GM19395 (cell line): ENCODE results near the gene CXXC5.
"Not testable (repeated sequence)": the region's sequence is repeated elsewhere in the genome, so short reads cannot be mapped to it uniquely, and the experiment has no call there.

ENCODE experiments used
- ATAC-seq: cut with Tn5 transposase; IDR thresholded peaks from one replicate; pipeline ENCODE4 v1.9.1; 2021; ENCODE audit warnings: mild to moderate bottlenecking, moderate library complexity; ENCODE audit not compliant: unreplicated experiment

The CXXC5 gene

DNA sequence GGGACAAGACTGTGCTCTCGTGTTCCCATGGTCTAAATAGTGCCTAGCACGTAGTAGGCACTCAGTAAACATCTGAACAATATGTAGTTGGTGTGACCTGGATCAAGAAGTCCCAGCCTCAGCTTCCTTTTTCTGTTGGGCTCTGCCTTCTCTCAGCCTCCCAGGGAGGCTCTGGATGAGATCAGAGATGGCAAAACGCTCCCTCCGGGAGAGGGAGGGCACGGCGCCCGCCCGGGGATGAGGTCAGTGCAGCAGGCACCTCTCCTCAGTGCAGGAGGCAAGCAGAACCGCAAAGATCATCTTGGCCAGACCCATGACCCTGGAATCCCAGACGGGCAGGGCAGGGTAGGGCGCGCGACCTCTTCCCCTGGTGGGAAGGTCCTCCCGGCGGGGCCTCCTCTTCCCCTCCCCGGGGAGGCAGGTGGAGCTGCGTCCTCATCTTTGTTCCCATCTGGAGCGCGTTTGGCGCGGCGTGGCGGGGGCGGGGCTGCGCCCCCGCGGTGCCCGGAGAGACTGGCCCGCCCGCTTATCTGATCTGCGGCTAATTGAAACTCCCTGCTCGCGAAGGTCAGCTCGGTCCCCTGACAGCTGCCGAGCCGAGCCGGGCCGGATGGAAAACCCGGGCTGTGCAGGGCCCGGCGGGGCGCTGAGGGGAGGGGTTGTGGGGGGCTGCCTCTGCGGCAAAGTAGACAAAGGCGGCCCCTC is 60.9 kb downstream of the CXXC5 start:
- ATAC-seq: no peak

DNA sequence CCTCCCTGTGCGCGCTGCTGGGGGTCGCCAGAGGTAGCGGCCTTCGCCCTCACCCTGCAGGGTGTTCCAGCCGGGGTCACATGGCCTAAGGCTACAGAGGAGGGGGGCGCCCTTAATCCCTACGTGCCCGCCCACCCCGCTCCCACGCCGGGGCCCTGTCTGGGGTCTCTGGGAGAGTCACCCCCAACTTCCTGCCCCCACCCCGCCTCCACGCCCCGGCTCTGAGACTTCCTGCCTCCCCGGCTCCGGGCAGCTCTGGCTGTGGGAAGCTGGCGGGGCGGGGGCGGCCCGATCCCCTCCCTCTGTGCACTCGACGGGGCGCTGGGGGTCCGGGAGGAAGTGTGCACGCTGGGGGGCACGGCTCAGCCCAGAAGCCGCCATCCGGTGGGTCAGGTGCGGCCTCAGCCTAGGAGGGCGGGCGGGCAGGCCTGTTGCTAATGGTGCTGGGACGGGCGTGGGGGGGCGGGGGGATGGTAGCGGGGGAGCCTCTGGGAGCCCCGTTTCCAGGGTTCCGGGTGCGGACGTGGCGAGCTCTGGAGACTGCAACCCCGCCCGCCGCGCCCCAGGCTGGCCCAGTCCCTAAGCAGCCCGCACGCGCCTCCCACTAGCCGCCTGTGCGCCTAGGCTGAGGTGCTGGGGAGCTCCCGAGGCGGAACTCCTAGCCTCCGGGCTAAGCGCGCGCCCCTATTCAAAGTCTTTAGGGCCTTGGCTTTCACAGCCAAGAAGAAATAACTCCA is 61.6 kb downstream of the CXXC5 start:
- ATAC-seq: no peak

DNA sequence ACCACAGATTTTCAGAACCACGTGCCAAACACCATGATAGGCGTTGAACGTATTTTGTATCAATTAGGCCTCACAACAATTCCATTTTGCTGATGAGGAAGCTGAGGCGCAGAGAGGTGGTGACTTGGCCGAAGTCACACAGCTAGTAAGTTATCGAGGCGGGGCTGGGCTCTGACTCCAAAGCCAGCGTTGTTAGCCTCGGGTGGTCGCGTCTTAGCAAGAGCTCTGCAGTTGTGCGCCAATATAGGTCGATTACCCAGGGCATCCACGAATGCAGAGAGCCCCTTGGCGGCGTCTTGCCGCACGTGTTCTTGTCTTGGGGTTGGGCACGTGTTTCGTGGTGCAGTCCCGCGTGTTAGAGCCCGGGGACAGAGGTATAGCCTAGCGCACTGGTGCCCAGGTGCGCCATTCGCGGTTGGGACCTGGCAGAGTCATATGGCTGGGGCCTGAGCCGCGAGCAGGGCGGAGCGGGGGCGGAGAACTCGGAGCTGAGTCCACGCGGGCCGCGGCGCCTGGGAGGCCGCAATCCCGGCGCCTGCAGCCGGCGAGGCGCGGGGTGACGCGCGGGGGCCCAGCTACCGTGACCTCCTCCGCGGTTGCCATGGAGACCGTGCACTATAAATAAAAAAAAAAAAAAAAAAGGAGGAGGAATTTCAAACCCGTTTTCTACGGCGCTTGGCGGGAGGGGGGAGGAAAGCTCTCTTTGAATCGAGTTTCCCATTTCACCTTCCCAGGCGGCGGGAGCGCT is 62.3 kb downstream of the CXXC5 start:
- no peak for ATAC-seq

DNA sequence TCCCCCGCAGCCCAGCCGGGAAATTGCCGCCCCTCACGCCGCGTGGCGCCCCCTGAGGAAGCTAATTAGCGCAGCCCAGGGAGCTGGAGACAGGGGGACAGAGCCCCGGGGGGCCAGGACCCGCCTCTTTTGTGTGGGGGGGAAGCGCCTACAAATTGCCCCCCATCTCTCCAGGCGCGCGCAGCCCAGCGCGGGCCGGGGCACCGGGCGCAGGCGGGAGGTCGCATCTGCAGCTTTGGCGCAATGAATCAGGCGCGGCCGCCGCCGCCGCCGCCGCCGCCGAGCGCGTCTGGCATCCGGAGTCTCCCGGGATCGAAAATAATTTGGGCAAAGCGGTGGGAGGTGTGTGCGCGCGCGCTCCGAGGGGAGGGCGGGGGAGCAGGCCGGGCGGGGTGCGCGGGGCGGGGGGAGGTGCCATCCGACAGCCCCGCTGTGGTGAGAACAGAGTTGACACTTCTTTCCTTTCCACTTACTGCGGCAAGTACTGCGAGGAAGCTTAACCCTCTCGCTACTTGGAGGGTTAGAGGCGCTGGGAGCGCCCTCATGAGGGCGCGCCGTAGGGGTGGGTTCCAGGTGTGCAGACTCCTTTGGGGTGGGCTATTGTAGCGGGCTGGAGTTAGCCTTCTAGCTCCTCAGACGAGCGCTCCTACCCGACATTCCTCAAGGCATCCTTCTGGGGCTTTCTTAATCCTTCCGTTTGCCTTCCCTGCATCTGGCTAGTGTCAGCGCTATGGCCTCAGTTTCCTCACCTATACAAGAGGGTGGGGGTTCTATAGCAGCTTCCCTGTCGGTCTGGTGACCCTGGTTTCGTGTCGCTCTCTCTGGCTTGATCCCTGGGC is 63.1 kb downstream of the CXXC5 start:
- ATAC-seq: no peak

DNA sequence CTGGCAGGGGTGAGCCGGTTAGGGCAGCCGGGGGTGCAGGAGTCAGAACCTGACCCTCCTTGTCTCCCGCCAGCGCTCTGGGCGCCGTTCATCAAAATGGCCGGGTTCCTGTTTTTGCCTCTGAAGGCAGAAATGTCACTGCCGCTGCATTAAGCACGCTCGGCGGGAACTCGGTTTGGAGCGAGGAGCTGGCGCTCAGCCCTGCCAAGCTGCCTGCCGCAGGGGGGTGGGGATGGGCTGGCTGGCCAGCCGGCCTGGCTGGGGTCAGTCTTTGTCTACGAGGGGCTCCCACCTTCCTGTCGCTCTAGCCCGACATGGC is 63.7 kb downstream of the CXXC5 start:
- ATAC-seq: no peak

DNA sequence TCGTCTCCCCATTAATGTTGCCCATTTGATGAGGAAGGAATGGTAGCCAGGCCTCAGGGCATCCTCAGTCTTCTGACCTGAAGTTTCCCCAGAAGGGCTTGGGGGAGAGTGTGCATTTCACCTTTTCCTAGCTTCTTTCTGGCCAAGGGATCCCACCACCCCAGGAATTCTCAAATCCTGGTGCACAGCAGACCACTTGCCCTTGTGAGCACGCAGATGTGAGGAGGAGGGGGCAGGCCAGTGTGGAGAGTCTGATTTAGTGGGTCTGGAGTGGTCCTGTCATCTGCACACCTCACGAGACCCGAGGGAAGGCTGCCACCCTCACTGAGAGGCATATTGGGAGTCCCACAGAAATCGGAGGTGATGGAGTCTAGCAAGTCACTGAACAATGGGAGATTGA is 64.3 kb downstream of the CXXC5 start:
- no peak for ATAC-seq

DNA sequence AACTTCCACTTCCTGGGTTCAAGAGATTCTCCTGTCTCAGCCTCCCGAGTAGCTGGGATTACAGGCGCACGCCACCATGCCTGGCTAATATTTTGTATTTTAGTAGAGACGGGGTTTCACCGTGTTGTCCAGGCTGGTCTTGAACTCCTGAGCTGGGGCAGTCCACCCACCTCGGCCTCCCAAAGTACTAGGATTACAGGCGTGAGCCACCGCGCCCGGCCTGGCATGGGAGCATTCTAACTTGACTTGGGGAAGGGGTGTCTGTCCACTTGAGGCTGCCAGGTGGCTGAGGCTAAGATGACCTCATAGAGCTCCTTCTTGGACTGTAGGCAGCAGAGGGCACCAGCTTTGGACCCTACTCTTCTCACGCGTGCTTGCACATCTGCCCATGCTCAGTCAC is 65.7 kb downstream of the CXXC5 start:
- ATAC-seq: not testable (repeated sequence)

DNA sequence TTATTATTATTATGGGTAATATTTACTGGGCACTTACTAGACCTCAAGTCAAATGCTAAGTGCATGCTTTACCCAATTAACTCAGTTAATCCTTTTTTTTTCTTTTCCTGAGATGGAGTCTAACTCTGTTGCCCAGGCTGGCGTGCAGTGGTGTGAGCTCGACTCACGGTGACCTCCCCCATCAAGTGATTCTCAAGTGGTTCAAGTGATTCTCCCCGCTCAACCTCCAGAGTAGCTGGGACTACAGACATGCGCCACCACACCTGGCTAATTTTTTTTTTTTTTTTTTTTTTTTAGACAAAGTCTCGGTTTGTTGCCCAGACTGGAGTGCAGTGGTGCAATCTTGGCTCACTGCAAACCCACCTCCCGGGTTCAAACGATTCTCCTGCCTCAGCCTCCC is 69.1 kb downstream of the CXXC5 start:
- no peak for ATAC-seq

DNA sequence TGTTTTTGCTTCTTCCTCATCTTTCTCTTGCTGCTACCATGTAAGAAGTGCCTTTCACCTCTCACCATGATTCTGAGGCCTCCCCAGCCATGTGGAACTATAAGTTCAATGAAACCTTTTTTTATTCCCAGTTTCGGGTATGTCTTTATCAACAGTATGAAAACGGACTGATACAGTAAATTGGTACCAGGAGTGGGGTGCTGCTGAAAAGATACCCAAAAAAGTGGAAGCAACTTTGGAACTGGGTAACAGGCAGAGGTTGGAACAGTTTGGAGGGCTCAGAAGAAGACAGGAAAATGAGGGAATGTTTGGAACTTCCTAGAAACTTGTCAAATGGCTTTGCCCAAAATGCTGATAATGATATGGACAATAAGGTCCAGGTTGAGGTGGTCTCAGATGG is 70.3 kb downstream of the CXXC5 start:
- not testable (repeated sequence) for ATAC-seq

DNA sequence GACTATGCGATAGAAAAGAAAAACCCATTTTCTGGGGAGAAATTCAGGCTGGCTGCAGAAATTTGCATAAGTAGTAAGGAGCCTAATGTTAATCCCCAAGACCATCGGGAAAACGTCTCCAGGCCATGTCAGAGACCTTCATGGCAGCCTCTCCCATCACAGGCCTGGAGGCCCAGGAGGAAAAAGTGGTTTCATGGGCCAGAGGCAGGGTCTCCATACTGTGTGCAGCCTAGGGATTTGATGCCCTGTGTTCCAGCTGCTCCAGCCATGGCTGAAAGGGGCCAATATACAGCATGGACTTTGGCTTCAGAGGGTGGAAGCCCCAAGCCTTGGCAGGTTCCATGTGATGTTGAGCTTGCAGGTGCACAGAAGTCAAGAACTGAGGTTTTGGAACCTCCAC is 71.8 kb downstream of the CXXC5 start:
- not testable (repeated sequence) for ATAC-seq

DNA sequence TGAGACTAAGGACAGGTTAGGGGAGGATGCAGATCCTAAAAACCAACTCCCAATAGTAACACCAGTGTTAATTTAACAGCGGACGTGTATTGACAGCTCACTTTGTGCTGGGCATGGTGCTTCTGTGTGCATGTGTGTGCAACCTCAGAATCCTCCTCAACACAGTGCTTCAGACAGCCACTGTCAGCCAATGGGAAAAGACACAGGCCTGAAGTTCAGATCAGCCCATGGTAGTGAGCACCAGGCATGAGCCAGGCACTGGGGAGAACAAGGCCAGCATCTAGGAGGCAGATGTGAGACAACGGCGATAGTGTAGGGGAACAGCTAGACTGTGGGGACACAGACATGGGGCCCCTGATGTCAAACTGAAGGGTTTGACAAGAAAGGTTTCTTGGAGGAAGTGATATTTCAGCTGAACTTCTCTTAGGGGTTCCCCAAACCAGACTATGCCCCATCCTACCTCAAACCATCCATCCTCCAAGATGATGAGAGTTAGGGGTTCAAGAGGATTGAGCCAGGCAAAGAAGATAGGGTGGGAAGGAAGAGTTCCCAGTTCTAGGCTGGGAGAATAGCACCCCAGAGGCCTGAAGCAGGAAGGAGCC is 75.9 kb downstream of the CXXC5 start:
- no peak for ATAC-seq

DNA sequence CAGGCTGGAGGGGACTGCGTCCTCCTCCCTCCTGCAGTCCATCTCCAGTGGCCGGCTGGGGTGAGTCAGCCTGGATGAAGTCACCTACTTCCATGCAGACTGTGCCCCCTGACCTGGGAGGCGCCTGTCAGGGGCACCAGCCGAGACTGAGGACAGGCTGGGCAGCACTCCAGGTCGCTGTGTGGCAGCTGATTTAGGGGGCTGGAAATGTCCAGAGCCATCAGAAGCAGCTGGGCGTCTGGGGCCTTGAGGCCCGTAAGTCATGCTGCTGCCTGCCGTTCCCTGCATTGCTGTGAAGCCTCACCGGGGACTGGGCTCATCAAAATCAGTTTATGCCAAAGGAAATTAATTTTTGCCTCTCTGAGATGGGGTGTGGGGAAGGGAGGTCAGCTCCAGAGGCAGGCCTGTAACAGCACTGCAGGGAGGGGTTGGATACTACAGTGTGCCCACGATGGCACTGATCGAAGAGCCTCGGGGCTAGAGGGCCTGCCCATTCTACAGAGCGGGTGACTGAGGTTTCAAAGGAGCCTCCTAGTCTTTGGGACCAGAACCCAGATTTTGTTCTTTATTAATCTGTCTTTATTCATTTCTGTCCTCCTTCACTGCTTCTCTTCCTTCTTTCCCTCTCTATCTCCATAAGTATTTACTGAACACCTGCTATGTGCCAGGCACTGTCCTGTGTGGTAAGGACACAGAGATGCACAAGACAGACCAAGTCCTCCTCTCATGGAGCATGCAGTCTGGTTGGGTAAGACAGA is 77.1 kb downstream of the CXXC5 start:
- ATAC-seq: no peak

DNA sequence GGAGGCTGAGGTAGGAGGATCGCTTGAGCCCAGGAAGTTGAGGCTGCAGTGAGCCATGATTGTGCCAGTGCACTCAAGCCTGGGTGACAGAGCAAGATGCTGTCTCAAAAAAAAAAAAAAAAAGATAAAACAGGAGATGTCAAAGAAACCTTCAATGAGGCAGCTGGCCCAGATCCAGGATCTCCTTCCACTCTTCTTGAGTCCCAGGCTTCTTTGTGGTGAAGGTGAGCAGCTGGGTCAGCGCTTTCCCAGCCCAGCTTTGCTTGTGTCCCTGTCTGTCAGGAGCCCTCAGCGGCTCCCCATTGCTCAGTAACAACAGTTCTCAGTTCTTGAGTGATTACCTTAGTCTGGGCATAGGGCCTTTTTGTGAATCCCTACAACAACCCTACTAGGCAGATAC is 78.1 kb downstream of the CXXC5 start:
- ATAC-seq: no peak

DNA sequence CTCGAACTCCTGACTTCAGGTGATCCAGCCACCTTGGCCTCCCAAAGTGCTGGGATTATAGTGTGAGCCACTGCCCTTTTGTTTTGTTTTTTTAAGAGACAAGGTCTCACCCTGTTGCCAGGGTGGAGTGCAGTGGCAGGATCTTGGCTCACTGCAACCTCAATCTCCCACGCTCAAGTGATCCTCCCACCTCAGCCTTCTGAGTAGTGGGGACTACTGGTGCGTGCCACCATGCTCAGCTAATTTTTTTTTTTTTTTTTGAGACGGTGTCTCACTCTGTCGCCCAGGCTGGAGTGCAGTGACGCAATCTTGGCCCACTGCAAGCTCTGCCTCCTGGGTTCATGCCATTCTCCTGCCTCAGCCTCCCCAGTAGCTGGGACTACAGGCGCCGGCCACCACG is 79.5 kb downstream of the CXXC5 start:
- not testable (repeated sequence) for ATAC-seq

DNA sequence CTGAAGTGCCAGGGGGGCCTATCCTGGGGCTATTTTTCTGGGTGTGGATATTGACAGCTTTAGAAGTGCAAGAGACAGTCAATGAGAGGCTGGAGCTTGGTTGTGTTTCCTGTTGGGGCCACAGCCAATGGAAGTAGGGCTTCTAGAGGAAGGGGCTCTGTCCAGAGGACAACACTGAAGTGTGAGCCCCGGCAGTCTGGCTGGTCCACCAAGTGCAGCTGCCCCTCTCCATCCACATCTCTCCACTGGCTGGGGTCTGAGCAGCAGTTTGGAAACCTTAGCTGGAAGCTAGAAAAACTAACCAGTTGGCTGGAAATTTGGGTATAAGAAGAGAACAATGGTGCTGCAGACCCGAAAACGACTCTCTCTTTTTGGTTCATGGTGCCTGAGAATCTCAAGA is 83.1 kb downstream of the CXXC5 start:
- no peak for ATAC-seq

DNA sequence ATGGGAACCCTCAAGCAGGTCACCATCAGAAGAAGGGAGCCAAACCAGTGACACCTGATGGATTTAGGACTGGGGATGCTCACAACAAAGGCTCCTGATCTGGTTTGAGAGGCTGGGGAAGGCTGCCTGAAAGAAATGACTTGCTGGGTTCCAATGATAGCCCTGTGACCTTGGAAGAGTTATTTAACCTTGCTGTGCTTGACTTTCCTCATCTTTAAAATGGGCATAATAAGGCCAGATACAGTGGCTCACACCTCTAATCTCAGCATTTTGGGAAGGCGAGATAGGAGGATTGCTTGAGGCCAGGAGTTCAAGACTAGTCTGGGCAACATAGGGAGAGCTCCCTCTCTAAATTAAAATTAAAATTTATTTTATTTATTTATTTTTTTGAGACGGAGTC is 83.9 kb downstream of the CXXC5 start:
- no peak for ATAC-seq

DNA sequence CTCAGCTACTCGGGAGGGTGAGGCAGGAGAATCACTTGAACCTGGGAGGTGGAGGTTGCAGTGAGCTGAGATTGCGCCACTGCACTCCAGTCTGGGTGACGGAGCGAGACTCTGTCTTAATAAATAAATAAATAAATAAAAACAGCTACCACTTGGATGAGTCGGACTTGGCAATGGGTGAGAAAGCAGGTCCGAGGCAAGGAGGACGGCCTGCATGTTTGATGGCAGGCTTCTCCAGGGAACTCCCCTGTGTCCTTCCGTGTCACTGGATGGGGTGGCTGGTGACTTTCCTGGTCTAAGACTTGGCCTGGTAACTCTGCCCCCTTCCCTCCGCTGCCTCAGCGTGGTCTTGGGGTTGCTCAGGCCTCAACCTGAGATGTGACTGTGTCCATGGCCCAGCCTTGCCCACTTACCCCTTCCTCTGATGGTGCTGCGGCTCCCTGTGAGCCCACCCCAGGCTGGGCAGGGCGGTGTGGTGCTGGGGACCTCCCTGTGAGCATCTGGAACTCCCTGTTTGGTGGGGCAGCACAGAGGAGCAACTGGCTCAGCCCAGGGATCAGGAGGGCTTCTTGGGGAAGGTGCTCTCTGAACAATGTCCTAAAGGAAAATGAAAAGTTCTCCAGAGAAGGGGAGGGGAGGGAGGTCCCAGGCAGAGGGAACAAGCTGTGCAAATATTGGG is 85.0 kb downstream of the CXXC5 start:
- no peak for ATAC-seq
